ENCODE results near the gene CDCA8. TPM values are rescaled to one million over a fixed set of nuclear protein-coding genes. Genes with fewer than 3 reads are reported as not detected.
"Not testable (repeated sequence)": the region's sequence is repeated elsewhere in the genome, so short reads cannot be mapped to it uniquely, and the experiment has no call there.

The CDCA8 gene
- total RNA-seq, 4 donors from 2014 or later = 0.18 to 5.9 TPM; not detected in 2

- Histone ChIP-seq H3K36me3 (no peaks in the 10 kb centered on the region), H3K27ac (no peak overlapping the region), H3K4me1 (peaks cover 9 to 11% of the 10 kb centered on the region in 2 donors), H3K27me3 (no peaks in the 10 kb centered on the region), H3K4me3 (no peak overlapping the region), H3K9me3 (no peaks in the 10 kb centered on the region)
- intact Hi-C loops (cut with DNase I; ENCODE audit: low total_unique reads) = no loop called here
- TF ChIP-seq CTCF (IDR thresholded peaks at IDR 0.05) = no peak
- no peak for TF ChIP-seq POLR2A (IDR thresholded peaks at IDR 0.05)
- DNase-seq = no peak
These were observed 11.4 kb upstream of the CDCA8 start for GRCh38 chr1:37680933-37681332.

- DNase-seq = peak; percentile 76 to 81
- H3K36me3 ChIP-seq = no peaks in the 10 kb centered on the region
- no peak overlapping the region for H3K27ac ChIP-seq
- peaks cover 2 to 7% of the 10 kb centered on the region in 2 donors for H3K4me1 ChIP-seq
- H3K9me3 ChIP-seq = no peaks in the 10 kb centered on the region
- H3K27me3 ChIP-seq = no peaks in the 10 kb centered on the region
- TF ChIP-seq CTCF (IDR thresholded peaks at IDR 0.05) = peak; percentile 84 to 88 (median 87)
- no peak for TF ChIP-seq POLR2A (IDR thresholded peaks at IDR 0.05)
- no peak overlapping the region for H3K4me3 ChIP-seq
- intact Hi-C loops (cut with DNase I; ENCODE audit: low total_unique reads) = no loop called here
These were observed 9.9 kb upstream of the CDCA8 start for GRCh38 chr1:37682334-37682987.

- DNase-seq; H3K4me1 ChIP-seq; H3K9me3 ChIP-seq; intact Hi-C loops (cut with DNase I; ENCODE audit: low total_unique reads); H3K27ac ChIP-seq; H3K27me3 ChIP-seq; H3K4me3 ChIP-seq; H3K36me3 ChIP-seq: not testable (repeated sequence)
These were observed 8.1 kb upstream of the CDCA8 start for GRCh38 chr1:37684182-37684581.

- Histone ChIP-seq H3K27me3 (no peaks in the 10 kb centered on the region), H3K4me3 (no peak overlapping the region), H3K27ac (no peak overlapping the region), H3K36me3 (no peaks in the 10 kb centered on the region), H3K9me3 (no peaks in the 10 kb centered on the region), H3K4me1 (peaks cover 0 to 1% of the 10 kb centered on the region in 2 donors)
- no peak for DNase-seq
- intact Hi-C loops (cut with DNase I; ENCODE audit: low total_unique reads) = no loop called here
- no peak for TF ChIP-seq CTCF (IDR thresholded peaks at IDR 0.05)
- no peak for TF ChIP-seq POLR2A (IDR thresholded peaks at IDR 0.05)
These were observed 6.6 kb upstream of the CDCA8 start for GRCh38 chr1:37685722-37686121.

GRCh38 chr1:37687764-37688163 lies 4.6 kb upstream of the CDCA8 start:
- intact Hi-C loops (cut with DNase I; ENCODE audit: low total_unique reads); DNase-seq; H3K9me3 ChIP-seq; H3K36me3 ChIP-seq; H3K27ac ChIP-seq; H3K27me3 ChIP-seq; H3K4me3 ChIP-seq; H3K4me1 ChIP-seq: not testable (repeated sequence)

GRCh38 chr1:37688926-37689325 lies 3.4 kb upstream of the CDCA8 start:
- Histone ChIP-seq H3K4me3 (no peak overlapping the region), H3K36me3 (no peaks in the 10 kb centered on the region), H3K27ac (no peak overlapping the region), H3K27me3 (no peaks in the 10 kb centered on the region), H3K9me3 (no peaks in the 10 kb centered on the region), H3K4me1 (peaks cover 0 to 7% of the 10 kb centered on the region in 2 donors)
- DNase-seq = no peak
- intact Hi-C loops (cut with DNase I; ENCODE audit: low total_unique reads) = no loop called here
- TF ChIP-seq CTCF (IDR thresholded peaks at IDR 0.05) (no peak), POLR2A (IDR thresholded peaks at IDR 0.05) (no peak)

All from uterus (tissue), 4 donors.